Fibroblast of lung (primary cell): ENCODE measurements around the gene SERINC5. TPM values are rescaled to one million over a fixed set of nuclear protein-coding genes. Genes with fewer than 3 reads are reported as not detected.

Source experiments
- DNase-seq, 2 donors: peaks; one replicate each; pipeline versions ENCODE4 v3.0.0 to v3.0.0-alpha.2; 2010; ENCODE audit warnings: low read depth in 2 of 2
- H2AFZ ChIP-seq: 2 replicates; pipeline ENCODE4 v1.5.1; 2012; ENCODE audit warnings: low read length, control low read depth, inconsistent platforms
- H3K27ac ChIP-seq: 2 replicates; pipeline ENCODE4 v1.5.1; 2011; ENCODE audit warnings: low read length, control low read depth; ENCODE audit not compliant: insufficient read depth
- H3K27me3 ChIP-seq: 2 replicates; pipeline ENCODE4 v1.5.1; 2011; ENCODE audit warnings: mild to moderate bottlenecking, low read length; ENCODE audit not compliant: control insufficient read depth, insufficient read depth
- H3K36me3 ChIP-seq: 2 replicates; pipeline ENCODE4 v1.5.1; 2011; ENCODE audit warnings: low read length; ENCODE audit not compliant: control insufficient read depth, insufficient read depth
- H3K4me1 ChIP-seq: 2 replicates; pipeline ENCODE4 v1.5.1; 2011; ENCODE audit warnings: low read length; ENCODE audit not compliant: control insufficient read depth, insufficient read depth; ENCODE audit errors: extremely low read depth
- H3K4me2 ChIP-seq: 2 replicates; pipeline ENCODE4 v1.5.1; 2011; ENCODE audit warnings: low read length, control low read depth; ENCODE audit not compliant: insufficient read depth; ENCODE audit errors: extremely low read depth
- H3K4me3 ChIP-seq, 4 experiments: fragments of 200-600 bp in 1 of 4; sonication (generic) in 1 of 4; replicated peaks in 1 of 4; 2 replicates each; pipeline ENCODE4 v1.5.1; 2011 to 2016; ENCODE audit warnings: low read length in 4 of 4, low read depth in 3 of 4, mild to moderate bottlenecking in 3 of 4, control low read depth in 2 of 4, inconsistent platforms in 1 of 4, mixed read lengths in 1 of 4; ENCODE audit not compliant: insufficient read depth in 1 of 4; ENCODE audit errors: control extremely low read depth in 1 of 4
- H3K79me2 ChIP-seq: 2 replicates; pipeline ENCODE4 v1.5.1; 2012; ENCODE audit warnings: mild to moderate bottlenecking, low read length, inconsistent platforms; ENCODE audit not compliant: control insufficient read depth, insufficient read depth
- H3K9ac ChIP-seq: 2 replicates; pipeline ENCODE4 v1.5.1; 2011; ENCODE audit warnings: mild to moderate bottlenecking, low read length, control low read depth; ENCODE audit not compliant: insufficient read depth
- H3K9me3 ChIP-seq: 2 replicates; pipeline ENCODE4 v1.5.1; 2012; ENCODE audit warnings: low read depth, low read length; ENCODE audit not compliant: control insufficient read depth, insufficient read depth
- H4K20me1 ChIP-seq: 2 replicates; pipeline ENCODE4 v1.5.1; 2011; ENCODE audit warnings: low read length; ENCODE audit not compliant: control insufficient read depth, insufficient read depth; ENCODE audit errors: extremely low read depth
- EZH2 ChIP-seq: IDR thresholded peaks from 2 replicates; pipeline ENCODE4 v1.5.1; 2012; ENCODE audit warnings: low read length, control low read depth, mild to moderate bottlenecking; ENCODE audit errors: missing control alignments
- polyA plus RNA-seq, 2 donors: library from polyadenylated mRNA; depleted of rRNA in 1 of 2; stranded (reverse) in 1 of 2; unstranded in 1 of 2; fragments of >200 nt; gene quantifications; 2 replicates each; pipeline ENCODE4 v1.2.1, GENCODE V29; 2011 to 2012; ENCODE audit warnings: missing spikeins in 1 of 2
- total RNA-seq: library from RNA; depleted of rRNA; stranded (reverse); fragments of >200 nt; gene quantifications from 2 replicates; pipeline ENCODE4 v1.2.1, GENCODE V29; 2014
- TF ChIP-seq, protein P1 (sequence below), 2 donors: IDR thresholded peaks in 1 of 2; conservative IDR thresholded peaks in 1 of 2; 1 replicate in 1 of 2; 2 replicates in 1 of 2; pipeline ENCODE4 v1.5.1; 2011 to 2012; ENCODE audit warnings: low read length in 2 of 2, control low read depth in 1 of 2, inconsistent platforms in 1 of 2, low read depth in 1 of 2, mild to moderate bottlenecking in 1 of 2

The SERINC5 gene
- total and polyA plus RNA-seq, 2 donors (not counting 1 experiment from before 2014, with no cell fraction given) = 9.5 to 10.9 TPM

DNA sequence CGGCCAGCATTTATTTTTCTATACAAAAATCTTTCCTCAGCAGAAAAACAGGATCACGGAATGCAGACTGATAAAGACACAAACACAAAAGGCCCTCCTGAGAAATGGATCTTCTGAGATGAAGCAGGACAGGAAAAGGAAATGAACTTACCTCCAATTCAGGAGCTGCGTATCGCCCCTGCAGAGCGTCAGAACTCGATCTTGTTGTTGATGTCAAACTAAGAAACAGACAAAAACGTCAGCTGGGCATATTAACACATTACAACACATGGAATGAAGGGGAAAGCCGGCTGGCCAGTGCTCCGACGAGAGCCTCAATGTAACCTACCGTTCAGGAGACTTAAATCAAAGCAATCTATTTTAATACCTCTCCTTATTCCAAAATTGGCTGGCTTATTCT is 105.1 kb downstream of the SERINC5 start:
- no peaks in the 10 kb centered on the region for H3K36me3 ChIP-seq
- no peak overlapping the region for H3K9ac ChIP-seq
- H3K9me3 ChIP-seq = no peaks in the 10 kb centered on the region
- no peaks in the 10 kb centered on the region for H3K4me1 ChIP-seq
- DNase-seq = no peak
- no peak overlapping the region for H3K4me3 ChIP-seq
- no peaks in the 10 kb centered on the region for H3K79me2 ChIP-seq
- no peak overlapping the region for H3K27ac ChIP-seq
- no peak overlapping the region for H3K4me2 ChIP-seq
- no peak overlapping the region for H2AFZ ChIP-seq
- no peaks in the 10 kb centered on the region for H4K20me1 ChIP-seq
- TF ChIP-seq, protein P1, sequence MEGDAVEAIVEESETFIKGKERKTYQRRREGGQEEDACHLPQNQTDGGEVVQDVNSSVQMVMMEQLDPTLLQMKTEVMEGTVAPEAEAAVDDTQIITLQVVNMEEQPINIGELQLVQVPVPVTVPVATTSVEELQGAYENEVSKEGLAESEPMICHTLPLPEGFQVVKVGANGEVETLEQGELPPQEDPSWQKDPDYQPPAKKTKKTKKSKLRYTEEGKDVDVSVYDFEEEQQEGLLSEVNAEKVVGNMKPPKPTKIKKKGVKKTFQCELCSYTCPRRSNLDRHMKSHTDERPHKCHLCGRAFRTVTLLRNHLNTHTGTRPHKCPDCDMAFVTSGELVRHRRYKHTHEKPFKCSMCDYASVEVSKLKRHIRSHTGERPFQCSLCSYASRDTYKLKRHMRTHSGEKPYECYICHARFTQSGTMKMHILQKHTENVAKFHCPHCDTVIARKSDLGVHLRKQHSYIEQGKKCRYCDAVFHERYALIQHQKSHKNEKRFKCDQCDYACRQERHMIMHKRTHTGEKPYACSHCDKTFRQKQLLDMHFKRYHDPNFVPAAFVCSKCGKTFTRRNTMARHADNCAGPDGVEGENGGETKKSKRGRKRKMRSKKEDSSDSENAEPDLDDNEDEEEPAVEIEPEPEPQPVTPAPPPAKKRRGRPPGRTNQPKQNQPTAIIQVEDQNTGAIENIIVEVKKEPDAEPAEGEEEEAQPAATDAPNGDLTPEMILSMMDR (conservative IDR thresholded peaks at IDR 0.05 in 1 of 2, IDR thresholded peaks at IDR 0.05 in 1 of 2; ENCODE audit: low read depth in 1 of 2, low read length in 2 of 2) = no peak
- no peaks in the 10 kb centered on the region for H3K27me3 ChIP-seq

DNA sequence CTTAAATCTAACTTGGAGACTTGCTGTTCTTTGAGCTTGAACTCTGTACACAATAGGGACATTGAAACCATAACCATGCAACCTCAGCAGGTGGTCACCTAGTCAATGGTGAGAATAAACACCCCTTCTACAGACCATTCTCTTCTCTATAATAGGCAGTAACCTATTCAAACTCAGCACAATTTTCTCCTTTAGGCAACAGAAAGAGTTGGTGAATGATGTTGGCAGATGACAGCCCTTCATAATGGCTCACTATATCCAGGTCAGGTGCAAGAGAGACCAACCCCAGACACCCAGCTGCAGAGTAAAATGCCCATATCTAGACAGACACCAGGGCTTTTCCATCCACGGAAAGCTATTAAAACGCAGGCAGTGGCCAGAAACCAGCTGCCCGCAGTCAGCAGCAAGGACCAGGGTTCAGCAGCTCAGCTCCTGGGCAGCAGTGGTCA is 106.7 kb downstream of the SERINC5 start:
- Histone ChIP-seq H3K9ac (no peak overlapping the region), H3K4me3 (no peak overlapping the region), H4K20me1 (no peaks in the 10 kb centered on the region), H3K79me2 (no peaks in the 10 kb centered on the region), H3K27me3 (no peaks in the 10 kb centered on the region), H3K27ac (no peak overlapping the region), H3K36me3 (no peaks in the 10 kb centered on the region), H3K4me1 (no peaks in the 10 kb centered on the region), H3K9me3 (no peaks in the 10 kb centered on the region), H3K4me2 (no peak overlapping the region), H2AFZ (no peak overlapping the region)
- DNase-seq = no peak
- TF ChIP-seq, protein P1 (conservative IDR thresholded peaks at IDR 0.05 in 1 of 2, IDR thresholded peaks at IDR 0.05 in 1 of 2; ENCODE audit: low read depth in 1 of 2, low read length in 2 of 2) = no peak

DNA sequence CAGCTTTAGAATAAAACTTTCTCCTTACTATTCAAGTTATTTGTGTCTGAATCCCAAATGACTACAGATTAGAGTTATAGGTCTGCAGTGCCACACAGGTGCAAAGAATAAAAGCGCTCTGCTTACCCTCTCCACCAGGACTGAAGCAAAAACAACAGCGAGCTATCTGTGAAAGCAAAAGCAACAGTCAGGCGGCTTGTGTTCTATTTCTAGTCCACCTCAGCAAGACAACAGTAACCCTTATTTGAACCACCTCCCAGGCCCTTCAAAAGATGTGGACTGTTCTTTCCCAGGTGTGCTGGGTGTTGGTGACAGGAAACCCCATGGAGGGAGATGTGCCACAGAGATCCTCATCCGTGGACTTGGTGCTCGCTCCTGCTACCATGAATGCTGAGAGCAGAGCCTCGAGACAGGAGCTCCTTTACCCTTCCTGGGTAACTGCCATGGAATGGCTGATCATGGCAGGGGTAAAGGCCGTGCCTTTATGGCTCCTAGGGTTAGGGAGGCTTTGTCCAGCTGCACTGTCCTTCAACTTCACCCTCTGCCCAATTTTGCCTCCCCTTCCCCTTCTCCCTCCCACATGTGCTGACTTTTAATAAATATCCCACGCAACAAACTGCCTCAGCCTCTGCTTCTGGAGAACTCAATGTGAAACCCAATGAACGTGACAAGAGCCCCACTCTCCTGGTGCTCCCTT is 108.6 kb downstream of the SERINC5 start:
- Histone ChIP-seq H3K27ac (no peak overlapping the region), H3K9ac (no peak overlapping the region), H2AFZ (no peak overlapping the region), H3K4me1 (no peaks in the 10 kb centered on the region), H3K4me2 (no peak overlapping the region), H3K27me3 (no peaks in the 10 kb centered on the region), H3K4me3 (no peak overlapping the region), H4K20me1 (no peaks in the 10 kb centered on the region), H3K9me3 (no peaks in the 10 kb centered on the region), H3K79me2 (no peaks in the 10 kb centered on the region), H3K36me3 (no peaks in the 10 kb centered on the region)
- DNase-seq = no peak
- TF ChIP-seq, protein P1 (conservative IDR thresholded peaks at IDR 0.05 in 1 of 2, IDR thresholded peaks at IDR 0.05 in 1 of 2; ENCODE audit: low read depth in 1 of 2, low read length in 2 of 2) = no peak
- no peak for TF ChIP-seq EZH2
